HG02588 (cell line): ENCODE measurements around the gene INPP5B.
"Not testable (repeated sequence)": the region's sequence is repeated elsewhere in the genome, so short reads cannot be mapped to it uniquely, and the experiment has no call there.

ENCODE experiments used
- ATAC-seq: cut with Tn5 transposase; IDR thresholded peaks from one replicate; pipeline ENCODE4 v1.9.1; 2021; ENCODE audit warnings: mild to moderate bottlenecking, moderate library complexity; ENCODE audit not compliant: unreplicated experiment

INPP5B gene

GRCh38 chr1:37946703-37947360 lies at the start of gene INPP5B:
Gene INPP5B, minus strand, starts transcription at chr1:37947053. Its CDS starts 745 bp downstream, at chr1:37946308.
- ATAC-seq: peak; percentile 79

GRCh38 chr1:37995751-37996345 lies 49.0 kb upstream of the INPP5B start:
- ATAC-seq: no peak

- ATAC-seq: no peak
These were observed 48.2 kb upstream of the INPP5B start for GRCh38 chr1:37994886-37995566.

- ATAC-seq: peak; percentile 18
These were observed 42.6 kb upstream of the INPP5B start for GRCh38 chr1:37989361-37989930.

- ATAC-seq: no peak
These were observed 40.8 kb upstream of the INPP5B start for GRCh38 chr1:37987679-37988078.

GRCh38 chr1:37983546-37983945 lies 36.7 kb upstream of the INPP5B start:
- ATAC-seq: no peak

- no peak for ATAC-seq
These were observed 31.7 kb upstream of the INPP5B start for GRCh38 chr1:37978541-37978940.

- not testable (repeated sequence) for ATAC-seq
These were observed 28.2 kb upstream of the INPP5B start for GRCh38 chr1:37975083-37975482.

- no peak for ATAC-seq
These were observed 27.7 kb upstream of the INPP5B start for GRCh38 chr1:37974567-37974966.

- not testable (repeated sequence) for ATAC-seq
These were observed 26.8 kb upstream of the INPP5B start for GRCh38 chr1:37973684-37974083.

GRCh38 chr1:37965301-37965700 lies 18.4 kb upstream of the INPP5B start:
- no peak for ATAC-seq

- ATAC-seq: not testable (repeated sequence)
These were observed 17.3 kb upstream of the INPP5B start for GRCh38 chr1:37964106-37964505.

- no peak for ATAC-seq
These were observed 11.8 kb upstream of the INPP5B start for GRCh38 chr1:37958690-37959089.

GRCh38 chr1:37955685-37956084 lies 8.8 kb upstream of the INPP5B start:
- ATAC-seq: no peak

GRCh38 chr1:37954316-37954971 lies 7.6 kb upstream of the INPP5B start:
- ATAC-seq: no peak

GRCh38 chr1:37952738-37953137 lies 5.9 kb upstream of the INPP5B start:
- no peak for ATAC-seq

- no peak for ATAC-seq
These were observed 5.2 kb upstream of the INPP5B start for GRCh38 chr1:37951783-37952624.

GRCh38 chr1:37951041-37951782 lies 4.4 kb upstream of the INPP5B start:
- ATAC-seq: no peak

GRCh38 chr1:37949524-37950152 lies 2.8 kb upstream of the INPP5B start:
- ATAC-seq: no peak
